PC-9 (cell line): ENCODE measurements around the gene SNAI3. TPM values are rescaled to one million over a fixed set of nuclear protein-coding genes. Genes with fewer than 3 reads are reported as not detected.

ENCODE experiments used
- BruUV-seq: library from RNA; stranded (reverse); fragments of 400-500 nt; replicated peaks from 2 replicates; lab custom pipeline; 2021; lab: Mats Ljungman, UMichigan
- CTCF ChIA-PET: fragments of 300-600 bp; sonication (Branson Sonifier 250); formaldehyde crosslinking; loops from one replicate; lab custom pipeline; 2022; ENCODE audit warnings: antibody characterized with exemption; lab: Charles Lee
- POLR2A ChIA-PET: fragments of 300-600 bp; sonication (Branson Sonifier 250); formaldehyde crosslinking; loops from one replicate; lab custom pipeline; 2022; ENCODE audit warnings: antibody characterized with exemption; ENCODE audit not compliant: unreplicated experiment; lab: Charles Lee
- DNase-seq, 2 experiments: peaks; one replicate each; pipeline versions ENCODE4 v3.0.0 to v3.0.0-alpha.2; 2015 to 2022; ENCODE audit warnings: mixed read lengths in 1 of 2
- H2AFZ ChIP-seq: fragments of 200-600 bp; sonication (generic); 2 replicates; pipeline ENCODE4 v1.8.1; 2017; ENCODE audit warnings: antibody characterized with exemption
- H3F3A ChIP-seq: fragments of 200-600 bp; sonication (generic); 2 replicates; pipeline ENCODE4 v1.8.1; 2017; ENCODE audit warnings: antibody characterized with exemption, mild to moderate bottlenecking, low read depth; ENCODE audit not compliant: insufficient read depth
- H3K27ac ChIP-seq: fragments of 200-600 bp; sonication (generic); 2 replicates; pipeline ENCODE4 v1.6.1; 2016; ENCODE audit warnings: mixed run types
- H3K27me3 ChIP-seq: fragments of 200-600 bp; sonication (generic); 2 replicates; pipeline ENCODE4 v1.6.1; 2016; ENCODE audit warnings: low read depth, mixed run types; ENCODE audit not compliant: insufficient read depth
- H3K36me3 ChIP-seq: fragments of 200-600 bp; sonication (generic); 2 replicates; pipeline ENCODE4 v1.6.1; 2016; ENCODE audit warnings: low read depth, mixed run types
- H3K4me1 ChIP-seq: fragments of 200-600 bp; sonication (generic); replicated peaks from 2 replicates; pipeline ENCODE4 v1.6.1; 2016; ENCODE audit warnings: mixed run types; ENCODE audit not compliant: insufficient read depth
- H3K4me2 ChIP-seq: fragments of 200-600 bp; sonication (generic); 2 replicates; pipeline ENCODE4 v1.6.1; 2017; ENCODE audit warnings: mixed run types
- H3K4me3 ChIP-seq: fragments of 200-600 bp; sonication (generic); 2 replicates; pipeline ENCODE4 v1.6.1; 2016; ENCODE audit warnings: mixed run types
- H3K79me2 ChIP-seq: fragments of 200-600 bp; sonication (generic); 2 replicates; pipeline ENCODE4 v1.6.1; 2017; ENCODE audit warnings: low read depth, mixed run types
- H3K9me2 ChIP-seq: fragments of 200-600 bp; sonication (generic); 2 replicates; pipeline ENCODE4 v1.8.1; 2017; ENCODE audit warnings: mild to moderate bottlenecking; ENCODE audit not compliant: insufficient read depth
- H3K9me3 ChIP-seq: fragments of 200-600 bp; sonication (generic); 2 replicates; pipeline ENCODE4 v1.8.1; 2016; ENCODE audit warnings: low read depth; ENCODE audit not compliant: insufficient read depth
- H4K20me1 ChIP-seq: fragments of 200-600 bp; sonication (generic); 2 replicates; pipeline ENCODE4 v1.8.1; 2017; ENCODE audit not compliant: insufficient read depth
- CTCF ChIP-seq: fragments of 200-600 bp; sonication (generic); conservative IDR thresholded peaks from 2 replicates; pipeline ENCODE4 v1.6.1; 2017; ENCODE audit warnings: mixed run types, antibody characterized with exemption, mild to moderate bottlenecking, moderate library complexity
- EZH2 ChIP-seq: fragments of 200-600 bp; sonication (generic); IDR thresholded peaks from 2 replicates; pipeline ENCODE4 v1.8.0; 2017; ENCODE audit warnings: antibody characterized with exemption, low read depth
- intact Hi-C: fragments of 100-400 bp; cut with micrococcal nuclease; formaldehyde crosslinking; loops from one replicate; pipeline ENCODE4 v1.10.0; 2022; ENCODE audit not compliant: unreplicated experiment
- microRNA-seq: library from miRNA; unstranded; fragments of <30 nt; microRNA quantifications from one replicate; pipeline ENCODE4 v1.2.0, GENCODE V29; 2021; ENCODE audit warnings: borderline number of aligned reads, borderline replicate concordance
- total RNA-seq: library from RNA; stranded (reverse); gene quantifications from 2 replicates; pipeline ENCODE4 v1.2.3, GENCODE V29; 2021

Gene SNAI3
- total RNA-seq, 1 experiment from 2014 or later: 1.3 TPM

GRCh38 chr16:88630433-88630832, 55.9 kb downstream of the SNAI3 start:
- no peak overlapping the region for H3K27ac ChIP-seq
- H3K4me2 ChIP-seq: no peak overlapping the region
- H3K27me3 ChIP-seq: no peaks in the 10 kb centered on the region
- peaks cover 3% of the 10 kb centered on the region; the same call in 1 of the 2 replicates for H3F3A ChIP-seq
- no peak overlapping the region for H3K4me3 ChIP-seq
- no peaks in the 10 kb centered on the region for H3K9me3 ChIP-seq
- ChIA-PET POLR2A (no interaction called here), CTCF (no interaction called here)
- no peaks in the 10 kb centered on the region for H3K4me1 ChIP-seq
- no peak for TF ChIP-seq EZH2
- no peak for TF ChIP-seq CTCF
- no peak overlapping the region for H2AFZ ChIP-seq
- no peaks in the 10 kb centered on the region for H3K36me3 ChIP-seq
- H3K79me2 ChIP-seq: no peaks in the 10 kb centered on the region
- no peak for DNase-seq
- no peaks in the 10 kb centered on the region for H4K20me1 ChIP-seq
- intact Hi-C loops: no loop called here
- BruUV-seq: no TSS peak
- H3K9me2 ChIP-seq: no peaks in the 10 kb centered on the region

- POLR2A ChIA-PET: no interaction called here
- no peak overlapping the region for H3K4me3 ChIP-seq
- no peaks in the 10 kb centered on the region for H3K27me3 ChIP-seq
- H3K9me3 ChIP-seq: no peaks in the 10 kb centered on the region
- H3K4me1 ChIP-seq: no peaks in the 10 kb centered on the region
- BruUV-seq: no TSS peak
- no peaks in the 10 kb centered on the region for H3K36me3 ChIP-seq
- peaks cover 3% of the 10 kb centered on the region; the same call in 1 of the 2 replicates for H3F3A ChIP-seq
- CTCF ChIA-PET: no interaction called here
- DNase-seq: no peak
- no peak overlapping the region for H2AFZ ChIP-seq
- H3K9me2 ChIP-seq: no peaks in the 10 kb centered on the region
- H3K27ac ChIP-seq: no peak overlapping the region
- H4K20me1 ChIP-seq: no peaks in the 10 kb centered on the region
- intact Hi-C loops: no loop called here
- no peak for TF ChIP-seq EZH2
- no peak for TF ChIP-seq CTCF
- no peak overlapping the region for H3K4me2 ChIP-seq
- no peaks in the 10 kb centered on the region for H3K79me2 ChIP-seq
These were observed 56.5 kb downstream of the SNAI3 start for GRCh38 chr16:88629835-88630234.

GRCh38 chr16:88628512-88628974, 57.8 kb downstream of the SNAI3 start:
- no peaks in the 10 kb centered on the region for H4K20me1 ChIP-seq
- no peaks in the 10 kb centered on the region for H3K9me3 ChIP-seq
- intact Hi-C loops: no loop called here
- H3K4me2 ChIP-seq: no peak overlapping the region
- DNase-seq: no peak
- no peak overlapping the region for H3K27ac ChIP-seq
- POLR2A ChIA-PET: no interaction called here
- CTCF ChIA-PET: no interaction called here
- no peaks in the 10 kb centered on the region for H3K4me1 ChIP-seq
- no peaks in the 10 kb centered on the region for H3K9me2 ChIP-seq
- H3F3A ChIP-seq: peaks cover 3% of the 10 kb centered on the region; the same call in 1 of the 2 replicates
- no TSS peak for BruUV-seq
- H2AFZ ChIP-seq: no peak overlapping the region
- no peak overlapping the region for H3K4me3 ChIP-seq
- H3K27me3 ChIP-seq: no peaks in the 10 kb centered on the region
- TF ChIP-seq EZH2 (no peak), CTCF (peak; percentile 58)
- H3K79me2 ChIP-seq: no peaks in the 10 kb centered on the region
- H3K36me3 ChIP-seq: no peaks in the 10 kb centered on the region

Small RNAs within 50 kb of the gene (microRNA-seq; reads per million reads assigned to microRNA genes)
- gene MIR4722: not detected

Other genes starting within 250 kb of the SNAI3 start
- gene ZFPM1, start 233.2 kb downstream of the SNAI3 start, total RNA-seq: 19.7 and 20.0 TPM in 2 replicates
- 76.4 and 78.4 TPM in 2 replicates for gene ZC3H18, start 116.1 kb downstream of the SNAI3 start, total RNA-seq
- gene IL17C, start 47.9 kb downstream of the SNAI3 start, total RNA-seq: not detected in 2 replicates
- gene CYBA, start 35.5 kb downstream of the SNAI3 start, total RNA-seq: 6.3 and 8.0 TPM in 2 replicates
- 146 and 168 TPM in 2 replicates for gene MVD, start 23.4 kb downstream of the SNAI3 start, total RNA-seq
- 25.6 and 29.4 TPM in 2 replicates for gene RNF166, start 19.9 kb upstream of the SNAI3 start, total RNA-seq
- 20.0 and 38.0 TPM in 2 replicates for gene CTU2, start 20.0 kb upstream of the SNAI3 start, total RNA-seq
- gene PIEZO1, start 98.7 kb upstream of the SNAI3 start, total RNA-seq: 391 and 426 TPM in 2 replicates
- 73.2 and 95.4 TPM in 2 replicates for gene CDT1, start 117.3 kb upstream of the SNAI3 start, total RNA-seq
- gene APRT, start 125.4 kb upstream of the SNAI3 start, total RNA-seq: 213 and 226 TPM in 2 replicates
- gene GALNS, start 170.4 kb upstream of the SNAI3 start, total RNA-seq: 62.3 and 75.7 TPM in 2 replicates
- 82.6 and 101 TPM in 2 replicates for gene TRAPPC2L, start 170.6 kb upstream of the SNAI3 start, total RNA-seq
- gene PABPN1L, start 180.2 kb upstream of the SNAI3 start, total RNA-seq: not detected in 2 replicates